Panc1 (cell line): Measurements from ENCODE around the gene ATP10A.

Source experiments
- POLR2AphosphoS5 ChIP-seq: IDR thresholded peaks from 2 replicates; pipeline ENCODE4 v1.6.1; 2012; ENCODE audit warnings: mild to moderate bottlenecking, low read depth, low read length, moderate library complexity
- TF ChIP-seq, protein P1 (sequence below): fragments of 450-650 bp; IDR thresholded peaks from 2 replicates; pipeline ENCODE4 v1.5.1; 2017; ENCODE audit warnings: mild to moderate bottlenecking

- TF ChIP-seq, protein P1, sequence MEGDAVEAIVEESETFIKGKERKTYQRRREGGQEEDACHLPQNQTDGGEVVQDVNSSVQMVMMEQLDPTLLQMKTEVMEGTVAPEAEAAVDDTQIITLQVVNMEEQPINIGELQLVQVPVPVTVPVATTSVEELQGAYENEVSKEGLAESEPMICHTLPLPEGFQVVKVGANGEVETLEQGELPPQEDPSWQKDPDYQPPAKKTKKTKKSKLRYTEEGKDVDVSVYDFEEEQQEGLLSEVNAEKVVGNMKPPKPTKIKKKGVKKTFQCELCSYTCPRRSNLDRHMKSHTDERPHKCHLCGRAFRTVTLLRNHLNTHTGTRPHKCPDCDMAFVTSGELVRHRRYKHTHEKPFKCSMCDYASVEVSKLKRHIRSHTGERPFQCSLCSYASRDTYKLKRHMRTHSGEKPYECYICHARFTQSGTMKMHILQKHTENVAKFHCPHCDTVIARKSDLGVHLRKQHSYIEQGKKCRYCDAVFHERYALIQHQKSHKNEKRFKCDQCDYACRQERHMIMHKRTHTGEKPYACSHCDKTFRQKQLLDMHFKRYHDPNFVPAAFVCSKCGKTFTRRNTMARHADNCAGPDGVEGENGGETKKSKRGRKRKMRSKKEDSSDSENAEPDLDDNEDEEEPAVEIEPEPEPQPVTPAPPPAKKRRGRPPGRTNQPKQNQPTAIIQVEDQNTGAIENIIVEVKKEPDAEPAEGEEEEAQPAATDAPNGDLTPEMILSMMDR = no peak
- TF ChIP-seq POLR2AphosphoS5 = no peak
Measured at GRCh38 chr15:25735550-25736384, 127.4 kb downstream of the ATP10A start.
